HCT116 (cell line): Measurements from ENCODE around the gene SENP6. TPM values are rescaled to one million over a fixed set of nuclear protein-coding genes. Genes with fewer than 3 reads are reported as not detected.

Experiments
- ATAC-seq: fragments of 200-7000 bp; cut with Tn5 transposase; 2 replicates; pipeline ENCODE4 v1.9.1; 2020; ENCODE audit warnings: mild to moderate bottlenecking, moderate library complexity
- BruUV-seq: library from RNA; stranded (reverse); fragments of 400-500 nt; replicated peaks from 2 replicates; lab custom pipeline; 2021; lab: Mats Ljungman, UMichigan
- CTCF ChIA-PET: fragments of 300-600 bp; sonication (Branson Sonifier 250); formaldehyde crosslinking; loops from one replicate; lab custom pipeline; 2021; ENCODE audit warnings: antibody characterized with exemption; lab: Charles Lee
- POLR2A ChIA-PET: fragments of 300-600, 350-600 bp; sonication (Branson Sonifier 250); formaldehyde crosslinking; loops from one replicate; lab custom pipeline; 2021; ENCODE audit warnings: antibody characterized with exemption; lab: Charles Lee
- RAD21 ChIA-PET, 2 experiments: fragments of 300-600 bp; sonication (Branson Sonifier 250); formaldehyde crosslinking; loops; one replicate each; lab custom pipeline; 2023; ENCODE audit warnings: low total read pairs in 2 of 2; ENCODE audit not compliant: uncharacterized antibody in 2 of 2, unreplicated experiment in 2 of 2, low non-redundant PET in 1 of 2; lab: Charles Lee
- DNase-seq: peaks from one replicate; pipeline ENCODE4 v3.0.0-alpha.2; 2010; ENCODE audit warnings: low read depth, low spot score
- H2AFZ ChIP-seq: fragments of 200-600 bp; shearing (Covaris generic), sonication (generic); 2 replicates; pipeline ENCODE4 v1.6.1; 2017; ENCODE audit warnings: low read depth, mixed run types, mixed read lengths, antibody characterized with exemption, low read length; ENCODE audit not compliant: poor library complexity, severe bottlenecking
- H3K27ac ChIP-seq: 2 replicates; pipeline ENCODE4 v1.5.1; 2012; ENCODE audit warnings: low read depth, low read length
- H3K27me3 ChIP-seq: fragments of 200-600 bp; sonication (generic); 2 replicates; pipeline ENCODE4 v1.6.1; 2016; ENCODE audit warnings: mixed run types, low read length, mixed read lengths; ENCODE audit not compliant: insufficient read depth
- H3K36me3 ChIP-seq, 2 experiments: fragments of 200-500 bp in 1 of 2; fragments of 200-600 bp in 1 of 2; sonication (Bioruptor generic) in 1 of 2; sonication (generic) in 1 of 2; 2 replicates each; pipeline versions ENCODE4 v1.5.1 to v1.6.1; 2014 to 2016; ENCODE audit warnings: low read length in 2 of 2, inconsistent platforms in 1 of 2, mixed read lengths in 1 of 2, mixed run types in 1 of 2; ENCODE audit not compliant: insufficient read depth in 2 of 2, control insufficient read depth in 1 of 2
- H3K4me1 ChIP-seq, 2 experiments: fragments of 200-600 bp in 1 of 2; sonication (generic) in 1 of 2; 2 replicates each; pipeline versions ENCODE4 v1.5.1 to v1.6.1; 2012 to 2017; ENCODE audit warnings: low read length in 2 of 2, inconsistent platforms in 1 of 2, mild to moderate bottlenecking in 1 of 2, mixed read lengths in 1 of 2, mixed run types in 1 of 2, moderate library complexity in 1 of 2; ENCODE audit not compliant: insufficient read depth in 2 of 2, control insufficient read depth in 1 of 2
- H3K4me2 ChIP-seq: fragments of 200-600 bp; sonication (generic); 2 replicates; pipeline ENCODE4 v1.6.1; 2017; ENCODE audit warnings: mixed run types, low read length, mixed read lengths
- H3K4me3 ChIP-seq, 2 experiments: fragments of 200-600 bp in 1 of 2; sonication (generic) in 1 of 2; replicated peaks in 1 of 2; 2 replicates each; pipeline ENCODE4 v1.5.1; 2011 to 2016; ENCODE audit warnings: low read length in 2 of 2, control low read depth in 1 of 2, low read depth in 1 of 2, mild to moderate bottlenecking in 1 of 2, mixed read lengths in 1 of 2, mixed run types in 1 of 2
- H3K79me2 ChIP-seq: fragments of 200-600 bp; sonication (generic); 2 replicates; pipeline ENCODE4 v1.6.1; 2017; ENCODE audit warnings: mild to moderate bottlenecking, mixed run types, low read length, moderate library complexity, mixed read lengths; ENCODE audit not compliant: insufficient read depth
- H3K9ac ChIP-seq: fragments of 200-600 bp; sonication (generic); 2 replicates; pipeline ENCODE4 v1.6.1; 2016; ENCODE audit warnings: low read length, mixed read lengths
- H3K9me2 ChIP-seq: fragments of 200-600 bp; sonication (generic), shearing (Covaris generic); 2 replicates; pipeline ENCODE4 v1.6.1; 2017; ENCODE audit warnings: mixed run types, mild to moderate bottlenecking, moderate library complexity; ENCODE audit not compliant: insufficient read depth
- H3K9me3 ChIP-seq, 2 experiments: fragments of 200-500 bp in 1 of 2; fragments of 200-600 bp in 1 of 2; sonication (Bioruptor generic) in 1 of 2; sonication (generic) in 1 of 2; 2 replicates each; pipeline ENCODE4 v1.6.1; 2014 to 2017; ENCODE audit warnings: low read length in 2 of 2, mixed read lengths in 2 of 2, inconsistent platforms in 1 of 2, low read depth in 1 of 2, mild to moderate bottlenecking in 1 of 2, mixed run types in 1 of 2, moderate library complexity in 1 of 2; ENCODE audit not compliant: control insufficient read depth in 1 of 2, insufficient read depth in 1 of 2
- H4K20me1 ChIP-seq: fragments of 200-600 bp; sonication (generic), shearing (Covaris generic); 2 replicates; pipeline ENCODE4 v1.6.1; 2017; ENCODE audit warnings: mixed run types, mild to moderate bottlenecking, moderate library complexity; ENCODE audit not compliant: insufficient read depth
- CBX3 ChIP-seq: IDR thresholded peaks from 2 replicates; pipeline ENCODE4 v1.6.1; 2012; ENCODE audit warnings: low read depth
- CTCF ChIP-seq, 3 experiments: fragments of 200-600 bp in 1 of 3; sonication (generic) in 1 of 3; IDR thresholded peaks in 2 of 3; conservative IDR thresholded peaks in 1 of 3; 2 replicates each; pipeline ENCODE4 v1.5.1; 2012 to 2017; ENCODE audit warnings: low read depth in 2 of 3, low read length in 2 of 3, antibody characterized with exemption in 1 of 3, borderline replicate concordance in 1 of 3, control low read depth in 1 of 3, mild to moderate bottlenecking in 1 of 3, mixed read lengths in 1 of 3, mixed run types in 1 of 3, moderate library complexity in 1 of 3; ENCODE audit not compliant: insufficient read depth in 1 of 3
- ELF1 ChIP-seq: IDR thresholded peaks from 2 replicates; pipeline ENCODE4 v1.6.1; 2012; ENCODE audit warnings: low read depth, borderline replicate concordance
- EZH2 ChIP-seq: fragments of 200-600 bp; sonication (generic); IDR thresholded peaks from 2 replicates; pipeline ENCODE4 v1.6.1; 2017; ENCODE audit warnings: antibody characterized with exemption, mixed run types
- EZH2phosphoT487 ChIP-seq: fragments of 200-600 bp; IDR thresholded peaks from 2 replicates; pipeline ENCODE4 v1.6.1; 2018; ENCODE audit warnings: antibody characterized with exemption, borderline replicate concordance
- FOSL1 ChIP-seq: IDR thresholded peaks from 2 replicates; pipeline ENCODE4 v1.6.1; 2012; ENCODE audit warnings: low read depth
- JUND ChIP-seq: IDR thresholded peaks from 2 replicates; pipeline ENCODE4 v1.6.1; 2012
- POLR2A ChIP-seq: IDR thresholded peaks from 2 replicates; pipeline ENCODE4 v1.7.0; 2011; ENCODE audit warnings: borderline replicate concordance; ENCODE audit not compliant: insufficient read depth, insufficient read length; ENCODE audit errors: extremely low read depth
- POLR2AphosphoS5 ChIP-seq: IDR thresholded peaks from 2 replicates; pipeline ENCODE4 v1.6.1; 2011; ENCODE audit warnings: mild to moderate bottlenecking, low read depth, low read length, moderate library complexity
- RAD21 ChIP-seq: IDR thresholded peaks from 2 replicates; pipeline ENCODE4 v1.6.1; 2012; ENCODE audit warnings: low read depth, mild to moderate bottlenecking
- SIN3A ChIP-seq: IDR thresholded peaks from 2 replicates; pipeline ENCODE4 v1.6.1; 2012; ENCODE audit warnings: low read depth
- SP1 ChIP-seq: IDR thresholded peaks from 2 replicates; pipeline ENCODE4 v1.6.1; 2012; ENCODE audit warnings: low read depth
- SRF ChIP-seq: IDR thresholded peaks from 2 replicates; pipeline ENCODE4 v1.6.1; 2012; ENCODE audit warnings: low read depth
- TCF7L2 ChIP-seq: IDR thresholded peaks from 2 replicates; pipeline ENCODE4 v1.7.0; 2011; ENCODE audit warnings: borderline replicate concordance, inconsistent platforms; ENCODE audit not compliant: insufficient read depth, insufficient read length; ENCODE audit errors: extremely low read depth
- YY1 ChIP-seq: IDR thresholded peaks from 2 replicates; pipeline ENCODE4 v1.6.1; 2011; ENCODE audit warnings: low read length, low read depth, moderate library complexity, mild to moderate bottlenecking; ENCODE audit not compliant: insufficient replicate concordance; ENCODE audit errors: extremely low read depth
- ZBTB33 ChIP-seq: IDR thresholded peaks from 2 replicates; pipeline ENCODE4 v1.6.1; 2011; ENCODE audit warnings: mild to moderate bottlenecking, low read length, moderate library complexity; ENCODE audit not compliant: insufficient replicate concordance; ENCODE audit errors: extremely low read depth
- ZNF274 ChIP-seq: fragments of 200-500 bp; sonication (Bioruptor generic); IDR thresholded peaks from 2 replicates; pipeline ENCODE4 v1.6.1; 2014; ENCODE audit warnings: mild to moderate bottlenecking, low read depth, low read length, inconsistent platforms
- intact Hi-C: fragments of 100-400 bp; cut with micrococcal nuclease; formaldehyde crosslinking; loops from 2 replicates; pipeline ENCODE4 v1.10.0; 2022
- total RNA-seq: library from RNA; stranded (reverse); gene quantifications from one replicate; pipeline ENCODE4 v1.2.1, GENCODE V29; 2021; ENCODE audit not compliant: unreplicated experiment
- TF ChIP-seq, protein P1 (sequence below): IDR thresholded peaks from 2 replicates; pipeline ENCODE4 v1.6.1; 2012
- TF ChIP-seq, protein P2 (sequence below): IDR thresholded peaks from 2 replicates; pipeline ENCODE4 v1.6.1; 2012; ENCODE audit warnings: low read depth
- TF ChIP-seq, protein P3 (sequence below): IDR thresholded peaks from 2 replicates; pipeline ENCODE4 v1.6.1; 2012

SENP6 gene
- total RNA-seq, 1 experiment from 2014 or later = 78.1 TPM

GRCh38 chr6:75631859-75632635 is 30.4 kb downstream of the SENP6 start:
- Histone ChIP-seq H3K4me3 (no peak overlapping the region), H3K4me1 (no peaks in the 10 kb centered on the region), H3K36me3 (peaks cover 5 to 11% of the 10 kb centered on the region in 2 experiments; a peak in 3 of 4 replicates), H3K9ac (no peak overlapping the region), H3K4me2 (no peak overlapping the region), H3K9me3 (no peaks in the 10 kb centered on the region), H3K27ac (no peak overlapping the region), H4K20me1 (no peaks in the 10 kb centered on the region), H2AFZ (no peak overlapping the region), H3K9me2 (no peaks in the 10 kb centered on the region), H3K79me2 (peaks cover 87% of the 10 kb centered on the region), H3K27me3 (no peaks in the 10 kb centered on the region)
- intact Hi-C loops = no loop called here
- CTCF ChIA-PET = no interaction called here
- RAD21 ChIA-PET = no interaction called here
- POLR2A ChIA-PET = no interaction called here
- BruUV-seq = no TSS peak
- no peak for DNase-seq
- no peak for TF ChIP-seq YY1
- TF ChIP-seq CBX3 = no peak
- no peak for TF ChIP-seq EZH2
- TF ChIP-seq ELF1 = no peak
- TF ChIP-seq, protein P1, sequence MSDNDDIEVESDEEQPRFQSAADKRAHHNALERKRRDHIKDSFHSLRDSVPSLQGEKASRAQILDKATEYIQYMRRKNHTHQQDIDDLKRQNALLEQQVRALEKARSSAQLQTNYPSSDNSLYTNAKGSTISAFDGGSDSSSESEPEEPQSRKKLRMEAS = no peak
- TF ChIP-seq CTCF (IDR thresholded peaks at IDR 0.05 in 2 of 3, conservative IDR thresholded peaks at IDR 0.05 in 1 of 3; ENCODE audit: borderline replicate concordance in 1 of 3, insufficient read depth in 1 of 3, low read depth in 2 of 3, low read length in 2 of 3) = no peak
- no peak for TF ChIP-seq JUND
- no peak for TF ChIP-seq SIN3A
- no peak for TF ChIP-seq FOSL1
- TF ChIP-seq SP1 = no peak
- TF ChIP-seq ZNF274 = no peak
- no peak for TF ChIP-seq EZH2phosphoT487
- TF ChIP-seq, protein P2, sequence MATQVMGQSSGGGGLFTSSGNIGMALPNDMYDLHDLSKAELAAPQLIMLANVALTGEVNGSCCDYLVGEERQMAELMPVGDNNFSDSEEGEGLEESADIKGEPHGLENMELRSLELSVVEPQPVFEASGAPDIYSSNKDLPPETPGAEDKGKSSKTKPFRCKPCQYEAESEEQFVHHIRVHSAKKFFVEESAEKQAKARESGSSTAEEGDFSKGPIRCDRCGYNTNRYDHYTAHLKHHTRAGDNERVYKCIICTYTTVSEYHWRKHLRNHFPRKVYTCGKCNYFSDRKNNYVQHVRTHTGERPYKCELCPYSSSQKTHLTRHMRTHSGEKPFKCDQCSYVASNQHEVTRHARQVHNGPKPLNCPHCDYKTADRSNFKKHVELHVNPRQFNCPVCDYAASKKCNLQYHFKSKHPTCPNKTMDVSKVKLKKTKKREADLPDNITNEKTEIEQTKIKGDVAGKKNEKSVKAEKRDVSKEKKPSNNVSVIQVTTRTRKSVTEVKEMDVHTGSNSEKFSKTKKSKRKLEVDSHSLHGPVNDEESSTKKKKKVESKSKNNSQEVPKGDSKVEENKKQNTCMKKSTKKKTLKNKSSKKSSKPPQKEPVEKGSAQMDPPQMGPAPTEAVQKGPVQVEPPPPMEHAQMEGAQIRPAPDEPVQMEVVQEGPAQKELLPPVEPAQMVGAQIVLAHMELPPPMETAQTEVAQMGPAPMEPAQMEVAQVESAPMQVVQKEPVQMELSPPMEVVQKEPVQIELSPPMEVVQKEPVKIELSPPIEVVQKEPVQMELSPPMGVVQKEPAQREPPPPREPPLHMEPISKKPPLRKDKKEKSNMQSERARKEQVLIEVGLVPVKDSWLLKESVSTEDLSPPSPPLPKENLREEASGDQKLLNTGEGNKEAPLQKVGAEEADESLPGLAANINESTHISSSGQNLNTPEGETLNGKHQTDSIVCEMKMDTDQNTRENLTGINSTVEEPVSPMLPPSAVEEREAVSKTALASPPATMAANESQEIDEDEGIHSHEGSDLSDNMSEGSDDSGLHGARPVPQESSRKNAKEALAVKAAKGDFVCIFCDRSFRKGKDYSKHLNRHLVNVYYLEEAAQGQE = no peak
- no peak for TF ChIP-seq ZBTB33
- no peak for TF ChIP-seq TCF7L2
- no peak for TF ChIP-seq SRF
- no peak for TF ChIP-seq RAD21
- no peak for TF ChIP-seq POLR2AphosphoS5
- TF ChIP-seq POLR2A = no peak
- TF ChIP-seq, protein P3, sequence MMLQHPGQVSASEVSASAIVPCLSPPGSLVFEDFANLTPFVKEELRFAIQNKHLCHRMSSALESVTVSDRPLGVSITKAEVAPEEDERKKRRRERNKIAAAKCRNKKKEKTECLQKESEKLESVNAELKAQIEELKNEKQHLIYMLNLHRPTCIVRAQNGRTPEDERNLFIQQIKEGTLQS = no peak
- ATAC-seq = no peak
